ENCODE data around the gene KCNH8.

KCNH8 gene

GRCh38 chr3:19254784-19255338, 106.6 kb downstream of the KCNH8 start:
- DNase-seq, result no peak

- no peak for DNase-seq
Observed at GRCh38 chr3:19256313-19256712, 108.0 kb downstream of the KCNH8 start.

- no peak for DNase-seq
Observed at GRCh38 chr3:19263606-19264005, 115.3 kb downstream of the KCNH8 start.

- DNase-seq, result no peak
Observed at GRCh38 chr3:19264424-19264823, 116.1 kb downstream of the KCNH8 start.

GRCh38 chr3:19267040-19267439, 118.7 kb downstream of the KCNH8 start:
- no peak for DNase-seq

- DNase-seq, result no peak
Observed at GRCh38 chr3:19270481-19270880, 122.2 kb downstream of the KCNH8 start.

- DNase-seq, result no peak
Observed at GRCh38 chr3:19272296-19272695, 124.0 kb downstream of the KCNH8 start.

- DNase-seq, result no peak
Observed at GRCh38 chr3:19273091-19273490, 124.8 kb downstream of the KCNH8 start.

GRCh38 chr3:19274576-19274975, 126.3 kb downstream of the KCNH8 start:
- DNase-seq, result no peak

- DNase-seq, result no peak
Observed at GRCh38 chr3:19284974-19285373, 136.7 kb downstream of the KCNH8 start.

GRCh38 chr3:19293295-19293694, 145.0 kb downstream of the KCNH8 start:
- DNase-seq, result no peak

GRCh38 chr3:19295208-19295607, 146.9 kb downstream of the KCNH8 start:
- DNase-seq, result no peak

- no peak for DNase-seq
Observed at GRCh38 chr3:19331931-19332330, 183.6 kb downstream of the KCNH8 start.

GRCh38 chr3:19334120-19334519, 185.8 kb downstream of the KCNH8 start:
- DNase-seq, result no peak

- no peak for DNase-seq
Observed at GRCh38 chr3:19338769-19339168, 190.5 kb downstream of the KCNH8 start.

GRCh38 chr3:19342389-19342788, 194.1 kb downstream of the KCNH8 start:
- DNase-seq, result no peak

GRCh38 chr3:19346759-19347158, 198.4 kb downstream of the KCNH8 start:
- no peak for DNase-seq

- no peak for DNase-seq
Observed at GRCh38 chr3:19347671-19348070, 199.4 kb downstream of the KCNH8 start.

- DNase-seq, result no peak
Observed at GRCh38 chr3:19348500-19348899, 200.2 kb downstream of the KCNH8 start.

- DNase-seq, result no peak
Observed at GRCh38 chr3:19348941-19349564, 200.7 kb downstream of the KCNH8 start.

GRCh38 chr3:19357947-19358346, 209.6 kb downstream of the KCNH8 start:
- no peak for DNase-seq

GRCh38 chr3:19363071-19363470, 214.8 kb downstream of the KCNH8 start:
- no peak for DNase-seq

GRCh38 chr3:19364148-19364547, 215.8 kb downstream of the KCNH8 start:
- no peak for DNase-seq

- no peak for DNase-seq
Observed at GRCh38 chr3:19365471-19365870, 217.2 kb downstream of the KCNH8 start.

- DNase-seq, result no peak
Observed at GRCh38 chr3:19384868-19385267, 236.6 kb downstream of the KCNH8 start.
